Fibroblast of the aortic adventitia (primary cell): Measurements from ENCODE around the gene PCED1B. TPM values are rescaled to one million over a fixed set of nuclear protein-coding genes. Genes with fewer than 3 reads are reported as not detected.
"Not testable (repeated sequence)": the region's sequence is repeated elsewhere in the genome, so short reads cannot be mapped to it uniquely, and the experiment has no call there.

Source experiments
- DNase-seq: peaks from one replicate; pipeline ENCODE4 v3.0.0-alpha.2; 2010; ENCODE audit warnings: low read depth
- H3K4me3 ChIP-seq: 2 replicates; pipeline ENCODE4 v1.5.1; 2011; ENCODE audit warnings: low read depth, mild to moderate bottlenecking, control low read depth, low read length, moderate library complexity
- total RNA-seq: library from RNA; depleted of rRNA; stranded (reverse); fragments of >200 nt; gene quantifications from 2 replicates; pipeline ENCODE4 v1.2.3, GENCODE V29; 2012; ENCODE audit warnings: low replicate concordance
- TF ChIP-seq, protein P1 (sequence below): IDR thresholded peaks from 2 replicates; pipeline ENCODE4 v1.5.1; 2011; ENCODE audit warnings: mild to moderate bottlenecking, low read length, control low read depth, inconsistent platforms; ENCODE audit not compliant: insufficient read depth

Gene PCED1B
- total RNA-seq, 1 donor = 0.27 TPM

DNA sequence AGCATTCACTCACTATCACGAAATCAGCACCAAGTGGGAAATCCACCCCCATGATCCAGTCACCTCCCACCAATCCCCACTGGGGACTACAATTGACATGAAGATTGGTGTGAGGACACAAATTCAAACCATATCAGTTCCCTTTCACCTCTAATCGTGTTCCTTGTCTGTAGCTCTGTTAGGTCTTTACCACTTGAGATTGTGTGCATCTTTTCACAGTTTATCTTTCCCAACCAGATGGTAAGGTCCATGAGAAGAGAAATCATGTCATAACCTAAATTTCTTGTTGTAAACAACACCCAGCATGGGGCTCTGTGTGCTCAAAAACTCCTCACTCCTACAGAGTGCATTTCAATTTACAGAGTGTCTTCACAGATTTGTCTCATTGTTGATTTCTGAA lies 27.1 kb upstream of the PCED1B start:
- DNase-seq = no peak

DNA sequence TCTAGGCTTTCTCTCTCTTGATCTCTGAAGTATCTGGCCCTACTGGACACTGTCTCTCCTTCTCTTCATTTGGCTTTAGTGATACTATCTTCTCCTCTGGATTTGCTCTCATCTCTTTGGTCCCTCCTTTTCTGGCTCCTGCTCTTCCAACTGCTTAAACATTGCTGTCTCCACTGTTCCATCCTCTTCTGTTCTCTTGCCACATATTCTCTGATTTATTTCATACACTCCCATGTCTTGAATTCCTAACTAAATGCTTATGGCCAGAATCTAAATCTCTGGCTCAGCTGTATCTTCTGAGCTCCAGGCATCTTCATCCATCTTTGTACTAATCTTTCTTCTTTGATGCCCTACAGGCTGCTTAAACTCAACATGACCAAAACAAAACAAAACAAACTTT lies 25.5 kb upstream of the PCED1B start:
- no peak for DNase-seq
- TF ChIP-seq, protein P1, sequence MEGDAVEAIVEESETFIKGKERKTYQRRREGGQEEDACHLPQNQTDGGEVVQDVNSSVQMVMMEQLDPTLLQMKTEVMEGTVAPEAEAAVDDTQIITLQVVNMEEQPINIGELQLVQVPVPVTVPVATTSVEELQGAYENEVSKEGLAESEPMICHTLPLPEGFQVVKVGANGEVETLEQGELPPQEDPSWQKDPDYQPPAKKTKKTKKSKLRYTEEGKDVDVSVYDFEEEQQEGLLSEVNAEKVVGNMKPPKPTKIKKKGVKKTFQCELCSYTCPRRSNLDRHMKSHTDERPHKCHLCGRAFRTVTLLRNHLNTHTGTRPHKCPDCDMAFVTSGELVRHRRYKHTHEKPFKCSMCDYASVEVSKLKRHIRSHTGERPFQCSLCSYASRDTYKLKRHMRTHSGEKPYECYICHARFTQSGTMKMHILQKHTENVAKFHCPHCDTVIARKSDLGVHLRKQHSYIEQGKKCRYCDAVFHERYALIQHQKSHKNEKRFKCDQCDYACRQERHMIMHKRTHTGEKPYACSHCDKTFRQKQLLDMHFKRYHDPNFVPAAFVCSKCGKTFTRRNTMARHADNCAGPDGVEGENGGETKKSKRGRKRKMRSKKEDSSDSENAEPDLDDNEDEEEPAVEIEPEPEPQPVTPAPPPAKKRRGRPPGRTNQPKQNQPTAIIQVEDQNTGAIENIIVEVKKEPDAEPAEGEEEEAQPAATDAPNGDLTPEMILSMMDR = no peak
- H3K4me3 ChIP-seq = no peak overlapping the region

More for the DNA sequence above, 27.1 kb upstream of the PCED1B start:
- TF ChIP-seq, protein P1 = no peak
- no peak overlapping the region for H3K4me3 ChIP-seq

DNA sequence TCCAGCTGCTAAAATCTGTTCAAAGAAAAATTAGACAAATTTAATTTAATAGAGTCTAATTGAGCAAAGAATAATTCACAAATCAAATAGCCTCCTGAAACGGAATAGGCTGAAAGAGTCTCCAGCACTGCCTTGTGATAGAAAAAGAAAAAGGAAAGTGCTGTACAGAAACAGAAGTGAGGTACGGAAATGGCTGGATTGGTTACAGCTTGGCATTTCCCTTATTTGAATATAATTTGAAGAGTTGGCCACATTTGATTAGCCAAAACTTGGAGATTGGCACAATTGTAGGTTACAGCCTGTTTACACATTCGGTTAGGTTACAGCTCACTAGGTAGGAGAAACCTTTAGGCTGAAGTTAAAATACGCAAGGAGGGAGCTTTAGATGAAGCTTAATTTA lies 24.8 kb upstream of the PCED1B start:
- H3K4me3 ChIP-seq = no peak overlapping the region
- no peak for DNase-seq
- TF ChIP-seq, protein P1 = no peak

DNA sequence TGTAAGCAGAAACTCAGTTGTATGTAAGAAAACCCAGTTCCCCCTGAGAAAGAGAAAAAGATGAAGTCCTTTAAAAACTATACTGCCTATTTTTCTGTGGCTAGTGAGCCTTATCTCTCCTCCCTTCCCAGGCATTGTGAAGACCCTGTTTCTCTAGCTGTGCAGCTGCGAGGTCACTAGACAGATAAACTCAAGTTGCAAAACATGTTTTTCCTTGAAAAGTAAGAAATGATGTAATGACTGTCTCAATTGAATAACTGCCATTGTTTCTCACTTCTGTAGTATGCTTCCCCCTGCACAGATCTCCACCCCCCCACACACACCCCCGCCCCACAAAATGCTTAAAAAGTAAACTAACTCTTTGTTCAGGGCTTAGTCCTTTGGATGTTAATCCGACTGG lies 23.6 kb upstream of the PCED1B start:
- not testable (repeated sequence) for DNase-seq

DNA sequence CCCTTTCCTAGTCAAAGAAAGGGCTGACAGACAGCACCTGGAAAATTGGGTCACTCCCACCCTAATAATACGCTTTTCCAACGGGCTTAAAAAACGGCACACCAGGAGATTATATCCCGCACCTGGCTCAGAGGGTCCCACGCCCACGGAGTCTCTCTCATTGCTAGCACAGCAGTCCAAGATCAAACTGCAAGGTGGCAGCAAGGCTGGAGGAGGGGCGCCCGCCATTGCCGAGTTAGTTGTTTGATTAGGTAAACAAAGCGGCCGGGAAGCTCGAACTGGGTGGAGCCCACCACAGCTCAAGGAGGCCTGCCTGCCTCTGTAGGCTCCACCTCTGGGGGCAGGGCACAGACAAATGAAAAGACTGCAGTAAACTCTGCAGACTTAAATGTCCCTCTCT lies 22.5 kb upstream of the PCED1B start:
- not testable (repeated sequence) for DNase-seq, H3K4me3 ChIP-seq

More for the DNA sequence above, 23.6 kb upstream of the PCED1B start:
- H3K4me3 ChIP-seq = not testable (repeated sequence)

DNA sequence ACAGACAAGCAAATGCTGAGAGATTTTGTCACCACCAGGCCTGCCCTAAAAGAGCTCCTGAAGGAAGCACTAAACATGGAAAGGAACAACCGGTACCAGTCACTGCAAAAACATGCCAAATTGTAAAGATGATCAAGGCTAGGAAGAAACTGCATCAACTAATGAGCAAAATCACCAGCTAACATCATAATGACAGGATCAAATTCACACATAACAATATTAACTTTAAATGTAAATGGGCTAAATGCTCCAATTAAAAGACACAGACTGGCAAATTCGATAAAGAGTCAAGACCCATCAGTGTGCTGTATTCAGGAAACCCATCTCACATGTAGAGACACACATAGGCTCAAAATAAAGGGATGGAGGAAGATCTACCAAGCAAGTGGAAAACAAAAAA lies 20.8 kb upstream of the PCED1B start:
- not testable (repeated sequence) for H3K4me3 ChIP-seq, DNase-seq

DNA sequence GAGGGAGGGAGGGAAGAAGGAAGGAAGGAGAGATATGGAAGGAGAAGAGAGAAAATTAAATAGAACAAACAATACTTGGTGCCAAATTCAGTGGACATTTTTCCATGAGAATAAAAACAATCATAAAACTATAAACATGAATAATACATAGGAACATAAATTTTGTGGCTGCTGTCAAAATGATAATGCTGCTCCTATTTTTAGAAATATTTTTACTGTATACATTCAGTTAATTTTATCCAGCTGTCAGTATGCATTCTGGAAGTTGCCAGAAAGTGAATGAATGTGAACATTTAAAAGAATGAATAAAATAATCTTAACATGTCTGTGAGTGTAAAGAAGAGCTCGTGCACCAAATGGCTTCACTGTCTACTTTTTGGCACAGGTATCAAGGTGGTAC lies 13.9 kb upstream of the PCED1B start:
- H3K4me3 ChIP-seq = no peak overlapping the region
- peak; percentile 37 for DNase-seq
- TF ChIP-seq, protein P1 = no peak

DNA sequence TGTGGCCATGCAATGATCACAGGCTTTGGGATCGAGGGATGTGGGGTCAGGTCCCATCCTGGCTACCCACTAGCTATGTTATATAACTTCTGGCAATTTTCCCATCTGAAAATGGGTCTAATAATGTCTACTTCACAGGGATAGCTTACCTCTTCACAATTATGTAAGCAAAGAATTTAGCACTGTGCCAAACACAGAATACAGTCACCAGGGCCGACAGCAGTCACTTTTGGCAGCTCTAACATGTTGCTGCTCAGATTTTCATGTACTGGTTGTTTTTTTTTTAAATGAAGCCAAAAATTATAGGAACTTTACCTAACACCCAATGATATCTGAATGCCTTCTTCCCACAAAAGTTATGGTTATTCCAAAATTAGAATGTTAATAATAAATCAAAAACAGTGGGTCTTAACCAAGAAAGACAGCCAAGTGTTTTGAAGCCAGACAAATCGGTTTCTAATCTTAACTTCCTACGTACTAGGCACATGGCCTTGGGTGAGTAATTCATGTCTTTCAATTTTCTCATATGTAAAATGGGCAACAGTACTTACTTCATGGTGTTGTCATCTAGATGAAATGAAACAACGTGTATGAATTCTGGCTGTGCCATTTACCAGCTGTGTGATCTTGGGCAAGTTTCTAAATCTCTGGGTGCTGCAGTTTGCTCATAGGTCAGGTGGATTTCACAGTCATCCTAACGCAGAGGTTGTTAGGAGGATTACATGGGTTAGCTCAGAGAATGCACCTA lies 13.0 kb upstream of the PCED1B start:
- H3K4me3 ChIP-seq = no peak overlapping the region
- DNase-seq = peak; percentile 96
- TF ChIP-seq, protein P1 = no peak
